Spleen (tissue), 11 donors: ENCODE results near the gene NEDD4L. TPM values are rescaled to one million over a fixed set of nuclear protein-coding genes. Genes with fewer than 3 reads are reported as not detected.

Source experiments
- DNase-seq: peaks from one replicate; pipeline ENCODE4 v3.0.0-alpha.2; 2020
- H3K27ac ChIP-seq, 8 donors: fragments of 200-600 bp; sonication (generic) in 7 of 8; 1 replicate in 4 of 8; 2 replicates in 4 of 8; pipeline versions ENCODE4 v1.5.0 to v1.8.0; 2016 to 2021; ENCODE audit warnings: inconsistent platforms in 4 of 8, mild to moderate bottlenecking in 4 of 8, moderate library complexity in 1 of 8
- H3K27me3 ChIP-seq, 7 donors: fragments of 200-600 bp; sonication (generic) in 6 of 7; replicated peaks in 1 of 7; 1 replicate in 4 of 7; 2 replicates in 3 of 7; pipeline versions ENCODE4 v1.5.0 to v1.8.0; 2016 to 2021; ENCODE audit warnings: inconsistent platforms in 3 of 7, mild to moderate bottlenecking in 1 of 7
- H3K36me3 ChIP-seq, 6 donors: fragments of 200-600 bp; sonication (generic) in 5 of 6; 1 replicate in 4 of 6; 2 replicates in 2 of 6; pipeline versions ENCODE4 v1.5.0 to v1.8.0; 2016 to 2021; ENCODE audit warnings: inconsistent platforms in 2 of 6
- H3K4me1 ChIP-seq, 6 donors: fragments of 200-600 bp; sonication (generic) in 5 of 6; 1 replicate in 3 of 6; 2 replicates in 3 of 6; pipeline versions ENCODE4 v1.5.0 to v1.8.0; 2016 to 2021; ENCODE audit warnings: inconsistent platforms in 3 of 6
- H3K4me3 ChIP-seq, 8 donors: fragments of 200-600 bp; sonication (generic) in 7 of 8; 1 replicate in 4 of 8; 2 replicates in 4 of 8; pipeline versions ENCODE4 v1.5.0 to v1.8.0; 2016 to 2021; ENCODE audit warnings: inconsistent platforms in 4 of 8, mild to moderate bottlenecking in 4 of 8, moderate library complexity in 2 of 8
- H3K9me3 ChIP-seq, 8 donors: fragments of 200-600 bp; sonication (generic) in 7 of 8; 1 replicate in 4 of 8; 2 replicates in 4 of 8; pipeline versions ENCODE4 v1.5.0 to v1.8.0; 2016 to 2021; ENCODE audit warnings: inconsistent platforms in 4 of 8
- POLR2A ChIP-seq, 3 donors: fragments of 450-650 bp; IDR thresholded peaks; one replicate each; pipeline ENCODE4 v1.5.1; 2017; ENCODE audit warnings: antibody characterized with exemption in 3 of 3, mild to moderate bottlenecking in 1 of 3
- POLR2AphosphoS5 ChIP-seq, 3 donors: sonication (generic); formaldehyde crosslinking; IDR thresholded peaks; one replicate each; pipeline ENCODE4 v1.5.1; 2017; ENCODE audit warnings: antibody characterized with exemption in 3 of 3
- WGBS, 5 donors: extraction: QIAGEN DNeasy Blood & Tissue Kit in 3 of 5; methylation state at CpG; one replicate each; pipeline versions ENCODE4 v1.1.5 to v1.1.7; 2013 to 2018; 5-methylcytosine and 5-hydroxymethylcytosine counted together
- intact Hi-C: fragments of 100-400 bp; cut with DNase I; formaldehyde crosslinking; loops from one replicate; pipeline ENCODE4 v1.15.0; 2023; ENCODE audit warnings: low total_unique reads
- polyA plus RNA-seq, 3 donors: library from polyadenylated mRNA; stranded (reverse); fragments of 200-250 nt; gene quantifications; one replicate each; pipeline ENCODE4 v1.2.1, GENCODE V29; 2013
- total RNA-seq, 7 donors: library from RNA; depleted of rRNA in 3 of 7; stranded (reverse); fragments of >200 nt in 3 of 7; fragmentation: NEBNext Ultra II Directional in 4 of 7; extraction: Animal tissue kit (Norgen Biotek cat#: 25700) in 4 of 7; gene quantifications; one replicate each; pipeline versions ENCODE4 v1.1.0 to v1.2.1, GENCODE V29; 2016 to 2021
- TF ChIP-seq, protein P1 (sequence below), 11 experiments: fragments of 200-600 bp in 7 of 11; fragments of 450-650 bp in 4 of 11; sonication (generic) in 4 of 11; IDR thresholded peaks in 8 of 11; conservative IDR thresholded peaks in 3 of 11; 1 replicate in 7 of 11; 2 replicates in 4 of 11; pipeline versions ENCODE4 v1.4.0 to v1.8.0; 2016 to 2021; ENCODE audit warnings: antibody characterized with exemption in 11 of 11, inconsistent platforms in 4 of 11, mild to moderate bottlenecking in 1 of 11
- donor health status: healthy with polysubstance abuse.
- donor health status: DM: no; HTN: no; CAD: no; lungs with moderate emphysema.
- donor health status: DM: no; HTN: no; CAD: no.
- donor health status: Bipolar disorder and iron deficiency.
- donor health status: healthy.
- donor health status: DM: no; HTN: no; CAD: no.
- donor health status: DM: yes; HTN: yes; CAD: no.

The NEDD4L gene
- total and polyA plus RNA-seq, 10 donors = 8.7 to 26.9 (median 18.3) TPM

DNA sequence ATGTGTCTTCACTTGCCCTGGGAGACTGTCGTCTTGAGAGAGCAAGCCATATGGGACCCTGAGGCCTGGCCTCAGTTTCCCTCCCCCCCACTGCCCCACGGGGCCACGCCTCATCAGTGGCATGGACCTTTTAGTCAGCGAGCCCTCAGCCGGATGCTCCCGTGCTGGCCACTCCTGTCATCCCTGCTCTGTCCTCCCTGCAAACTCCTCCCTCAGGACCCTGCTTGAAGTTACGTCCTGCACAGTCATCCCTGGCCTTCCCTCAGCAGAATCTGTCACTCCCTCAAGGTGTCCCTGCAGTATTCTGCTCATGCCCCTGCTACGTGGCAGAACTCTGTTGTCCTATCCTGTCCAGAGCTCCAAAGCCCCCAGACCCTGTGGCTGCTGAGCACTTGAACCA is 265.1 kb downstream of the NEDD4L start:
- no peak for TF ChIP-seq POLR2AphosphoS5 (IDR thresholded peaks at IDR 0.05)
- TF ChIP-seq, protein P1, sequence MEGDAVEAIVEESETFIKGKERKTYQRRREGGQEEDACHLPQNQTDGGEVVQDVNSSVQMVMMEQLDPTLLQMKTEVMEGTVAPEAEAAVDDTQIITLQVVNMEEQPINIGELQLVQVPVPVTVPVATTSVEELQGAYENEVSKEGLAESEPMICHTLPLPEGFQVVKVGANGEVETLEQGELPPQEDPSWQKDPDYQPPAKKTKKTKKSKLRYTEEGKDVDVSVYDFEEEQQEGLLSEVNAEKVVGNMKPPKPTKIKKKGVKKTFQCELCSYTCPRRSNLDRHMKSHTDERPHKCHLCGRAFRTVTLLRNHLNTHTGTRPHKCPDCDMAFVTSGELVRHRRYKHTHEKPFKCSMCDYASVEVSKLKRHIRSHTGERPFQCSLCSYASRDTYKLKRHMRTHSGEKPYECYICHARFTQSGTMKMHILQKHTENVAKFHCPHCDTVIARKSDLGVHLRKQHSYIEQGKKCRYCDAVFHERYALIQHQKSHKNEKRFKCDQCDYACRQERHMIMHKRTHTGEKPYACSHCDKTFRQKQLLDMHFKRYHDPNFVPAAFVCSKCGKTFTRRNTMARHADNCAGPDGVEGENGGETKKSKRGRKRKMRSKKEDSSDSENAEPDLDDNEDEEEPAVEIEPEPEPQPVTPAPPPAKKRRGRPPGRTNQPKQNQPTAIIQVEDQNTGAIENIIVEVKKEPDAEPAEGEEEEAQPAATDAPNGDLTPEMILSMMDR (IDR thresholded peaks at IDR 0.05 in 8 of 11, conservative IDR thresholded peaks at IDR 0.05 in 3 of 11) = no peak
- TF ChIP-seq POLR2A (IDR thresholded peaks at IDR 0.05) = no peak
- H3K27ac ChIP-seq = no peak overlapping the region
- intact Hi-C loops = no loop called here

GRCh38 chr18:58309610-58310239 is 265.7 kb downstream of the NEDD4L start:
- Histone ChIP-seq H3K27me3 (no peaks in the 10 kb centered on the region), H3K9me3 (peaks cover 0 to 19% (median 17%) of the 10 kb centered on the region in 8 donors), H3K36me3 (no peaks in the 10 kb centered on the region), H3K27ac (no peak overlapping the region), H3K4me1 (no peaks in the 10 kb centered on the region), H3K4me3 (no peak overlapping the region)
- no peak for DNase-seq
- TF ChIP-seq POLR2AphosphoS5 (IDR thresholded peaks at IDR 0.05) (no peak), POLR2A (IDR thresholded peaks at IDR 0.05) (no peak)
- TF ChIP-seq, protein P1 (IDR thresholded peaks at IDR 0.05 in 8 of 11, conservative IDR thresholded peaks at IDR 0.05 in 3 of 11) = no peak
- 87 to 92% (median 88%) methylated on average over 7 of the region's 7 CpGs for WGBS, 5 donors
- intact Hi-C loops = no loop called here

More for the DNA sequence above, 265.1 kb downstream of the NEDD4L start:
- no peaks in the 10 kb centered on the region for H3K36me3 ChIP-seq
- peaks cover 0 to 19% (median 18%) of the 10 kb centered on the region in 8 donors for H3K9me3 ChIP-seq
- no peaks in the 10 kb centered on the region for H3K4me1 ChIP-seq
- no peak overlapping the region for H3K4me3 ChIP-seq
- no peaks in the 10 kb centered on the region for H3K27me3 ChIP-seq
- no peak for DNase-seq
- 89 to 95% (median 90%) methylated on average over 8 of the region's 8 CpGs for WGBS, 5 donors

- intact Hi-C loops = no loop called here
- Histone ChIP-seq H3K4me1 (no peaks in the 10 kb centered on the region), H3K9me3 (peaks cover 0 to 11% (median 9%) of the 10 kb centered on the region in 8 donors), H3K36me3 (no peaks in the 10 kb centered on the region), H3K27ac (no peak overlapping the region), H3K4me3 (no peak overlapping the region), H3K27me3 (no peaks in the 10 kb centered on the region)
- 47 to 56% (median 48%) methylated on average over 7 of the region's 7 CpGs for WGBS, 5 donors
- DNase-seq = peak; percentile 44
- TF ChIP-seq, protein P1 (IDR thresholded peaks at IDR 0.05 in 8 of 11, conservative IDR thresholded peaks at IDR 0.05 in 3 of 11) = no peak
- TF ChIP-seq POLR2AphosphoS5 (IDR thresholded peaks at IDR 0.05) (no peak), POLR2A (IDR thresholded peaks at IDR 0.05) (no peak)
These were observed 266.5 kb downstream of the NEDD4L start for GRCh38 chr18:58310517-58310916.

GRCh38 chr18:58311390-58311789 is 267.4 kb downstream of the NEDD4L start:
- no peak overlapping the region for H3K4me3 ChIP-seq
- H3K4me1 ChIP-seq = peaks cover 0 to under 1% (median 0%) of the 10 kb centered on the region in 6 donors
- H3K27ac ChIP-seq = no peak overlapping the region
- intact Hi-C loops = no loop called here
- peaks cover 0 to 3% (median under 1%) of the 10 kb centered on the region in 8 donors for H3K9me3 ChIP-seq
- no peaks in the 10 kb centered on the region for H3K36me3 ChIP-seq
- no peak for DNase-seq
- TF ChIP-seq POLR2AphosphoS5 (IDR thresholded peaks at IDR 0.05) = no peak
- no peak for TF ChIP-seq POLR2A (IDR thresholded peaks at IDR 0.05)
- TF ChIP-seq, protein P1 (IDR thresholded peaks at IDR 0.05 in 8 of 11, conservative IDR thresholded peaks at IDR 0.05 in 3 of 11) = no peak
- H3K27me3 ChIP-seq = no peaks in the 10 kb centered on the region
- 78 to 84% (median 80%) methylated on average over 6 of the region's 6 CpGs for WGBS, 5 donors
